OCI-LY3 (cell line): ENCODE measurements around the gene WDR73.

Source experiments
- EZH2phosphoT487 ChIP-seq: fragments of 200-600 bp; shearing (Covaris generic); IDR thresholded peaks from 2 replicates; pipeline ENCODE4 v1.6.1; 2018; ENCODE audit warnings: antibody characterized with exemption, mixed run types, low read depth
- TF ChIP-seq, protein P1 (sequence below): fragments of 200-600, 300-600 bp; sonication (generic); IDR thresholded peaks from 2 replicates; pipeline ENCODE4 v1.5.1; 2014; ENCODE audit warnings: antibody characterized with exemption, low read length, low read depth

GRCh38 chr15:84633311-84634227 lies 20.5 kb downstream of the WDR73 start:
- TF ChIP-seq, protein P1, sequence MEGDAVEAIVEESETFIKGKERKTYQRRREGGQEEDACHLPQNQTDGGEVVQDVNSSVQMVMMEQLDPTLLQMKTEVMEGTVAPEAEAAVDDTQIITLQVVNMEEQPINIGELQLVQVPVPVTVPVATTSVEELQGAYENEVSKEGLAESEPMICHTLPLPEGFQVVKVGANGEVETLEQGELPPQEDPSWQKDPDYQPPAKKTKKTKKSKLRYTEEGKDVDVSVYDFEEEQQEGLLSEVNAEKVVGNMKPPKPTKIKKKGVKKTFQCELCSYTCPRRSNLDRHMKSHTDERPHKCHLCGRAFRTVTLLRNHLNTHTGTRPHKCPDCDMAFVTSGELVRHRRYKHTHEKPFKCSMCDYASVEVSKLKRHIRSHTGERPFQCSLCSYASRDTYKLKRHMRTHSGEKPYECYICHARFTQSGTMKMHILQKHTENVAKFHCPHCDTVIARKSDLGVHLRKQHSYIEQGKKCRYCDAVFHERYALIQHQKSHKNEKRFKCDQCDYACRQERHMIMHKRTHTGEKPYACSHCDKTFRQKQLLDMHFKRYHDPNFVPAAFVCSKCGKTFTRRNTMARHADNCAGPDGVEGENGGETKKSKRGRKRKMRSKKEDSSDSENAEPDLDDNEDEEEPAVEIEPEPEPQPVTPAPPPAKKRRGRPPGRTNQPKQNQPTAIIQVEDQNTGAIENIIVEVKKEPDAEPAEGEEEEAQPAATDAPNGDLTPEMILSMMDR: no peak
- no peak for TF ChIP-seq EZH2phosphoT487
